ENCODE data around the gene SLC6A17. TPM values are rescaled to one million over a fixed set of nuclear protein-coding genes. Genes with fewer than 3 reads are reported as not detected.

Gene SLC6A17
- polyA plus RNA-seq, 1 donor: 0.33 TPM

- Histone ChIP-seq H3K9me3 (ENCODE audit: control insufficient read depth, low read depth, low read length) (no peaks in the 10 kb centered on the region), H3K27me3 (ENCODE audit: control insufficient read depth, insufficient read depth, low read length) (peaks cover 2% of the 10 kb centered on the region), H3K27ac (ENCODE audit: low read length) (no peak overlapping the region), H3K36me3 (ENCODE audit: control insufficient read depth, insufficient read depth, low read length) (no peaks in the 10 kb centered on the region), H3K4me3 (ENCODE audit: low read length) (no peak overlapping the region), H3K4me1 (ENCODE audit: control insufficient read depth, insufficient read depth, low read length) (peaks cover 5% of the 10 kb centered on the region)
- no peak for DNase-seq
- no CpG with 5 or more reads among the region's 4 CpGs for WGBS (ENCODE audit: insufficient coverage, low lambda C conversion rate)
Observed at GRCh38 chr1:110218739-110219138, 68.4 kb downstream of the SLC6A17 start.

GRCh38 chr1:110220324-110220723 lies 70.0 kb downstream of the SLC6A17 start:
- no peak overlapping the region for H3K27ac ChIP-seq (ENCODE audit: low read length)

GRCh38 chr1:110221119-110221518 lies 70.8 kb downstream of the SLC6A17 start:
- WGBS (ENCODE audit: insufficient coverage, low lambda C conversion rate): no CpG with 5 or more reads among the region's 4 CpGs

More at GRCh38 chr1:110220324-110220723, 70.0 kb downstream of the SLC6A17 start:
- Histone ChIP-seq H3K36me3 (ENCODE audit: control insufficient read depth, insufficient read depth, low read length) (no peaks in the 10 kb centered on the region), H3K4me1 (ENCODE audit: control insufficient read depth, insufficient read depth, low read length) (peaks cover 5% of the 10 kb centered on the region), H3K4me3 (ENCODE audit: low read length) (no peak overlapping the region), H3K27me3 (ENCODE audit: control insufficient read depth, insufficient read depth, low read length) (no peaks in the 10 kb centered on the region), H3K9me3 (ENCODE audit: control insufficient read depth, low read depth, low read length) (no peaks in the 10 kb centered on the region)
- DNase-seq: no peak
- 33% methylated on average over 1 of the region's 5 CpGs for WGBS (ENCODE audit: insufficient coverage, low lambda C conversion rate)

GRCh38 chr1:110223127-110223526 lies 72.8 kb downstream of the SLC6A17 start:
- no peak for DNase-seq
- H3K27me3 ChIP-seq (ENCODE audit: control insufficient read depth, insufficient read depth, low read length): no peaks in the 10 kb centered on the region
- H3K4me3 ChIP-seq (ENCODE audit: low read length): no peak overlapping the region
- H3K36me3 ChIP-seq (ENCODE audit: control insufficient read depth, insufficient read depth, low read length): no peaks in the 10 kb centered on the region
- H3K27ac ChIP-seq (ENCODE audit: low read length): no peak overlapping the region
- peaks cover 5% of the 10 kb centered on the region for H3K4me1 ChIP-seq (ENCODE audit: control insufficient read depth, insufficient read depth, low read length)
- no CpG with 5 or more reads among the region's 27 CpGs for WGBS (ENCODE audit: insufficient coverage, low lambda C conversion rate)
- H3K9me3 ChIP-seq (ENCODE audit: control insufficient read depth, low read depth, low read length): no peaks in the 10 kb centered on the region

More at GRCh38 chr1:110221119-110221518, 70.8 kb downstream of the SLC6A17 start:
- Histone ChIP-seq H3K4me3 (ENCODE audit: low read length) (no peak overlapping the region), H3K9me3 (ENCODE audit: control insufficient read depth, low read depth, low read length) (no peaks in the 10 kb centered on the region), H3K36me3 (ENCODE audit: control insufficient read depth, insufficient read depth, low read length) (no peaks in the 10 kb centered on the region), H3K27ac (ENCODE audit: low read length) (no peak overlapping the region), H3K27me3 (ENCODE audit: control insufficient read depth, insufficient read depth, low read length) (no peaks in the 10 kb centered on the region), H3K4me1 (ENCODE audit: control insufficient read depth, insufficient read depth, low read length) (peaks cover 5% of the 10 kb centered on the region)
- DNase-seq: no peak

- peaks cover 5% of the 10 kb centered on the region for H3K4me1 ChIP-seq (ENCODE audit: control insufficient read depth, insufficient read depth, low read length)
- no peaks in the 10 kb centered on the region for H3K36me3 ChIP-seq (ENCODE audit: control insufficient read depth, insufficient read depth, low read length)
- DNase-seq: no peak
- no peaks in the 10 kb centered on the region for H3K27me3 ChIP-seq (ENCODE audit: control insufficient read depth, insufficient read depth, low read length)
- no peak overlapping the region for H3K4me3 ChIP-seq (ENCODE audit: low read length)
- WGBS (ENCODE audit: insufficient coverage, low lambda C conversion rate): no CpG with 5 or more reads among the region's 17 CpGs
- no peaks in the 10 kb centered on the region for H3K9me3 ChIP-seq (ENCODE audit: control insufficient read depth, low read depth, low read length)
- H3K27ac ChIP-seq (ENCODE audit: low read length): no peak overlapping the region
Observed at GRCh38 chr1:110223581-110223980, 73.3 kb downstream of the SLC6A17 start.

GRCh38 chr1:110224240-110224995 lies 74.1 kb downstream of the SLC6A17 start:
- no peak for DNase-seq
- WGBS (ENCODE audit: insufficient coverage, low lambda C conversion rate): no CpG with 5 or more reads among the region's 8 CpGs
- Histone ChIP-seq H3K4me1 (ENCODE audit: control insufficient read depth, insufficient read depth, low read length) (peaks cover 5% of the 10 kb centered on the region), H3K36me3 (ENCODE audit: control insufficient read depth, insufficient read depth, low read length) (no peaks in the 10 kb centered on the region), H3K9me3 (ENCODE audit: control insufficient read depth, low read depth, low read length) (no peaks in the 10 kb centered on the region), H3K4me3 (ENCODE audit: low read length) (no peak overlapping the region), H3K27ac (ENCODE audit: low read length) (no peak overlapping the region), H3K27me3 (ENCODE audit: control insufficient read depth, insufficient read depth, low read length) (no peaks in the 10 kb centered on the region)

GRCh38 chr1:110225212-110225611 lies 74.9 kb downstream of the SLC6A17 start:
- no peak overlapping the region for H3K27ac ChIP-seq (ENCODE audit: low read length)
- H3K36me3 ChIP-seq (ENCODE audit: control insufficient read depth, insufficient read depth, low read length): no peaks in the 10 kb centered on the region
- WGBS (ENCODE audit: insufficient coverage, low lambda C conversion rate): no CpG with 5 or more reads among the region's 7 CpGs
- no peak overlapping the region for H3K4me3 ChIP-seq (ENCODE audit: low read length)
- H3K9me3 ChIP-seq (ENCODE audit: control insufficient read depth, low read depth, low read length): no peaks in the 10 kb centered on the region
- peaks cover 4% of the 10 kb centered on the region for H3K4me1 ChIP-seq (ENCODE audit: control insufficient read depth, insufficient read depth, low read length)
- no peaks in the 10 kb centered on the region for H3K27me3 ChIP-seq (ENCODE audit: control insufficient read depth, insufficient read depth, low read length)
- peak in 1 of 2 donors; percentile 57 for DNase-seq

- no peaks in the 10 kb centered on the region for H3K27me3 ChIP-seq (ENCODE audit: control insufficient read depth, insufficient read depth, low read length)
- H3K4me3 ChIP-seq (ENCODE audit: low read length): no peak overlapping the region
- H3K36me3 ChIP-seq (ENCODE audit: control insufficient read depth, insufficient read depth, low read length): no peaks in the 10 kb centered on the region
- WGBS (ENCODE audit: insufficient coverage, low lambda C conversion rate): no CpG with 5 or more reads among the region's 18 CpGs
- no peaks in the 10 kb centered on the region for H3K9me3 ChIP-seq (ENCODE audit: control insufficient read depth, low read depth, low read length)
- no peaks in the 10 kb centered on the region for H3K4me1 ChIP-seq (ENCODE audit: control insufficient read depth, insufficient read depth, low read length)
- H3K27ac ChIP-seq (ENCODE audit: low read length): no peak overlapping the region
- DNase-seq: no peak
Observed at GRCh38 chr1:110225756-110226404, 75.6 kb downstream of the SLC6A17 start.

- no CpG with 5 or more reads among the region's 12 CpGs for WGBS (ENCODE audit: insufficient coverage, low lambda C conversion rate)
Observed at GRCh38 chr1:110227774-110228173, 77.5 kb downstream of the SLC6A17 start.

GRCh38 chr1:110228381-110228780 lies 78.1 kb downstream of the SLC6A17 start:
- Histone ChIP-seq H3K27ac (ENCODE audit: low read length) (no peak overlapping the region), H3K36me3 (ENCODE audit: control insufficient read depth, insufficient read depth, low read length) (peaks cover 2% of the 10 kb centered on the region), H3K4me1 (ENCODE audit: control insufficient read depth, insufficient read depth, low read length) (no peaks in the 10 kb centered on the region), H3K27me3 (ENCODE audit: control insufficient read depth, insufficient read depth, low read length) (no peaks in the 10 kb centered on the region), H3K4me3 (ENCODE audit: low read length) (no peak overlapping the region), H3K9me3 (ENCODE audit: control insufficient read depth, low read depth, low read length) (no peaks in the 10 kb centered on the region)
- no CpG with 5 or more reads among the region's 12 CpGs for WGBS (ENCODE audit: insufficient coverage, low lambda C conversion rate)
- no peak for DNase-seq

More at GRCh38 chr1:110227774-110228173, 77.5 kb downstream of the SLC6A17 start:
- no peaks in the 10 kb centered on the region for H3K27me3 ChIP-seq (ENCODE audit: control insufficient read depth, insufficient read depth, low read length)
- H3K27ac ChIP-seq (ENCODE audit: low read length): no peak overlapping the region
- H3K4me3 ChIP-seq (ENCODE audit: low read length): no peak overlapping the region
- no peak for DNase-seq
- no peaks in the 10 kb centered on the region for H3K9me3 ChIP-seq (ENCODE audit: control insufficient read depth, low read depth, low read length)
- no peaks in the 10 kb centered on the region for H3K4me1 ChIP-seq (ENCODE audit: control insufficient read depth, insufficient read depth, low read length)
- peaks cover 2% of the 10 kb centered on the region for H3K36me3 ChIP-seq (ENCODE audit: control insufficient read depth, insufficient read depth, low read length)
